HG03565 (cell line): ENCODE data around the gene NRDC.
A peak's percentile ranks its signal among the peaks of the same experiment; 100 is the strongest.

Source experiments
- ATAC-seq: cut with Tn5 transposase; IDR thresholded peaks from one replicate; pipeline ENCODE4 v1.9.1; 2021; ENCODE audit warnings: mild to moderate bottlenecking, moderate library complexity; ENCODE audit not compliant: unreplicated experiment

Gene NRDC

GRCh38 chr1:51776408-51776807 lies 102.1 kb downstream of the NRDC start:
- peak; percentile 33 for ATAC-seq

- no peak for ATAC-seq
Measured at GRCh38 chr1:51768971-51769588, 109.4 kb downstream of the NRDC start.

- ATAC-seq: no peak
Measured at GRCh38 chr1:51761351-51761750, 117.2 kb downstream of the NRDC start.

- no peak for ATAC-seq
Measured at GRCh38 chr1:51760872-51761271, 117.7 kb downstream of the NRDC start.

GRCh38 chr1:51758310-51758709 lies 120.2 kb downstream of the NRDC start:
- no peak for ATAC-seq

- ATAC-seq: no peak
Measured at GRCh38 chr1:51756290-51756689, 122.2 kb downstream of the NRDC start.

GRCh38 chr1:51755437-51755836 lies 123.1 kb downstream of the NRDC start:
- no peak for ATAC-seq

GRCh38 chr1:51754666-51755065 lies 123.9 kb downstream of the NRDC start:
- ATAC-seq: no peak

- ATAC-seq: no peak
Measured at GRCh38 chr1:51753969-51754368, 124.6 kb downstream of the NRDC start.

GRCh38 chr1:51752073-51752948 lies 126.2 kb downstream of the NRDC start:
- no peak for ATAC-seq

GRCh38 chr1:51750729-51751128 lies 127.8 kb downstream of the NRDC start:
- no peak for ATAC-seq

- ATAC-seq: no peak
Measured at GRCh38 chr1:51750218-51750617, 128.3 kb downstream of the NRDC start.

GRCh38 chr1:51749151-51749550 lies 129.4 kb downstream of the NRDC start:
- ATAC-seq: no peak

- no peak for ATAC-seq
Measured at GRCh38 chr1:51745304-51745570, 133.3 kb downstream of the NRDC start.

- ATAC-seq: no peak
Measured at GRCh38 chr1:51744506-51745303, 133.8 kb downstream of the NRDC start.

GRCh38 chr1:51741121-51741681 lies 137.3 kb downstream of the NRDC start:
- no peak for ATAC-seq

- ATAC-seq: no peak
Measured at GRCh38 chr1:51740652-51741051, 137.9 kb downstream of the NRDC start.
